Calu3 (cell line): Measurements from ENCODE around the gene ATXN10. TPM values are rescaled to one million over a fixed set of nuclear protein-coding genes. Genes with fewer than 3 reads are reported as not detected.

ENCODE experiments used
- BruUV-seq: library from RNA; stranded (reverse); fragments of 400-500 nt; replicated peaks from 2 replicates; lab custom pipeline; 2021; lab: Mats Ljungman, UMichigan
- CTCF ChIA-PET: fragments of 300-600 bp; sonication (Branson Sonifier 250); formaldehyde crosslinking; loops from one replicate; lab custom pipeline; 2022; ENCODE audit warnings: antibody characterized with exemption; lab: Charles Lee
- DNase-seq: peaks from one replicate; pipeline ENCODE4 v3.0.0; 2022
- H3K27ac Mint-ChIP-seq: one replicate; pipeline ENCODE4 v1.8.0; 2022; ENCODE audit warnings: mixed read lengths; ENCODE audit not compliant: unreplicated experiment
- H3K27me3 Mint-ChIP-seq: one replicate; pipeline ENCODE4 v1.8.0; 2022; ENCODE audit warnings: mixed read lengths; ENCODE audit not compliant: unreplicated experiment
- H3K36me3 Mint-ChIP-seq: one replicate; pipeline ENCODE4 v1.8.0; 2022; ENCODE audit warnings: mild to moderate bottlenecking, moderate library complexity, mixed read lengths; ENCODE audit not compliant: insufficient read depth, unreplicated experiment
- H3K4me1 Mint-ChIP-seq: one replicate; pipeline ENCODE4 v1.8.0; 2022; ENCODE audit warnings: mild to moderate bottlenecking, low read depth, mixed read lengths; ENCODE audit not compliant: unreplicated experiment
- H3K4me3 Mint-ChIP-seq: one replicate; pipeline ENCODE4 v1.8.0; 2022; ENCODE audit warnings: mild to moderate bottlenecking, low read depth, moderate library complexity, mixed read lengths; ENCODE audit not compliant: unreplicated experiment
- H3K9me3 Mint-ChIP-seq: one replicate; pipeline ENCODE4 v1.8.0; 2022; ENCODE audit warnings: low read depth, mixed read lengths; ENCODE audit not compliant: unreplicated experiment
- intact Hi-C: fragments of 100-400 bp; cut with micrococcal nuclease; formaldehyde crosslinking; loops from one replicate; pipeline ENCODE4 v1.10.0; 2022; ENCODE audit not compliant: unreplicated experiment
- total RNA-seq: library from RNA; stranded (reverse); gene quantifications from 2 replicates; pipeline ENCODE4 v1.2.3, GENCODE V29; 2022
- TF ChIP-seq, protein P1 (sequence below): fragments of 200-600 bp; IDR thresholded peaks from one replicate; pipeline ENCODE4 v1.8.0; 2022; ENCODE audit warnings: antibody characterized with exemption; ENCODE audit not compliant: unreplicated experiment

Gene ATXN10
- total RNA-seq, 1 experiment from 2014 or later, result 263 TPM

DNA sequence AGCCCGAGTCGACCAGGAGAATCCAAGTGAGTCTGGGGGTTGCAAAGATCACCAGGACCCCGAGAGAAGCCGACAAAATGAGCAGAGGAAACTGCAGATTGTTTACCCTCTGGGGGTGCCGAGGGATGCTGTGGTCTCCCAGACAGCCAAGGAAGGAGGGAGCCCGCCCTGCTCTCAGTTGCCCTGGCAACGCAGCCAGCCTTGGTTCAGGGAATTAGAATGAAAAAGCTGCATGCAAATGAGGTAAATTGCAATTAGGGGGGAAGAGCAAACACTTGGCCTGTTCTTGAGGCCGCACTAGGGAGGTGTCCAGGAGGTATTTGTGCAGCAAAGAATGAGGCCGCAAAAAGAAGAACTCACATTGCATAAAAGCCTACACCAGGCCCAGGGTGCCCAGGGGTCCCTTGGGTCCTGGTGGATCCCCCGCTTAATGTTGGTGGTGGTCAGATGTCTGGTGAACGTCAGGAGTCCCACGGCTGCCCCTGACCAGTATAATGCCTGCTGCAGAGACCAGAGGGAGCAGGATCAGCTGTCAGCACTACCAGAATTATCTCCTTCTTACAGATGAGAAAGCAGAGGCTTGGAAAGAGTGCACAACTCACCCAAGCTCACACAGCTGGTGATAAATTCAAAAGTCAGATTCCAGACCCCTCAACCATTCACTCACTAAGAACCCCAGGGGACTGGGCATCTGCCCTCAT lies 40.3 kb upstream of the ATXN10 start:
- CTCF ChIA-PET, result no interaction called here
- TF ChIP-seq, protein P1, sequence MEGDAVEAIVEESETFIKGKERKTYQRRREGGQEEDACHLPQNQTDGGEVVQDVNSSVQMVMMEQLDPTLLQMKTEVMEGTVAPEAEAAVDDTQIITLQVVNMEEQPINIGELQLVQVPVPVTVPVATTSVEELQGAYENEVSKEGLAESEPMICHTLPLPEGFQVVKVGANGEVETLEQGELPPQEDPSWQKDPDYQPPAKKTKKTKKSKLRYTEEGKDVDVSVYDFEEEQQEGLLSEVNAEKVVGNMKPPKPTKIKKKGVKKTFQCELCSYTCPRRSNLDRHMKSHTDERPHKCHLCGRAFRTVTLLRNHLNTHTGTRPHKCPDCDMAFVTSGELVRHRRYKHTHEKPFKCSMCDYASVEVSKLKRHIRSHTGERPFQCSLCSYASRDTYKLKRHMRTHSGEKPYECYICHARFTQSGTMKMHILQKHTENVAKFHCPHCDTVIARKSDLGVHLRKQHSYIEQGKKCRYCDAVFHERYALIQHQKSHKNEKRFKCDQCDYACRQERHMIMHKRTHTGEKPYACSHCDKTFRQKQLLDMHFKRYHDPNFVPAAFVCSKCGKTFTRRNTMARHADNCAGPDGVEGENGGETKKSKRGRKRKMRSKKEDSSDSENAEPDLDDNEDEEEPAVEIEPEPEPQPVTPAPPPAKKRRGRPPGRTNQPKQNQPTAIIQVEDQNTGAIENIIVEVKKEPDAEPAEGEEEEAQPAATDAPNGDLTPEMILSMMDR, result no peak
- no TSS peak for BruUV-seq

DNA sequence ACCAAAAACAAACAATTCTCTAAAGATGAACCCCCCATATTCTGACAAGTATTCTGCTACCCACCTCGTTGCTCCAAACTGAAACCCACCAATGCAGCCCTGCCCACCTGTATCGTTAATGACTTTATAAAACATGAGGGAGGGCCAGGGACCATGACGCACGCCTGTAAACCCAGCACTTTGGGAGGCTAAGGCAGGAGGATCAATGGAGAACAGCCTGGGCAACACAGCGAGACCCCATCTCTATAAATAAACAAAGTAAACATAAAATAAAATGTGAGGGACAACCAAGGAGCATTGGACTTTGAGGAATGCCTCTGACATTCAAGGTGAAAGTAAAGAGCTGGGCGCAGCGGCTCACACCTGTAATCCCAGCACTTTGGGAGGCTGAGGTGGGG lies 39.8 kb upstream of the ATXN10 start:
- TF ChIP-seq, protein P1, result no peak
- Mint-ChIP-seq H3K4me1 (peaks cover 46% of the 10 kb centered on the region), H3K27ac (peak overlapping the region; percentile 53), H3K27me3 (no peaks in the 10 kb centered on the region), H3K4me3 (no peak overlapping the region), H3K9me3 (no peaks in the 10 kb centered on the region), H3K36me3 (no peaks in the 10 kb centered on the region)
- intact Hi-C loops, result no loop called here
- no peak for DNase-seq
- no TSS peak for BruUV-seq
- CTCF ChIA-PET, result no interaction called here

More for the DNA sequence above, 40.3 kb upstream of the ATXN10 start:
- H3K27ac Mint-ChIP-seq, result peak overlapping the region; percentile 53
- no peak for DNase-seq
- H3K4me3 Mint-ChIP-seq, result no peak overlapping the region
- H3K36me3 Mint-ChIP-seq, result peaks cover 4% of the 10 kb centered on the region
- H3K4me1 Mint-ChIP-seq, result peaks cover 45% of the 10 kb centered on the region
- H3K27me3 Mint-ChIP-seq, result no peaks in the 10 kb centered on the region
- H3K9me3 Mint-ChIP-seq, result no peaks in the 10 kb centered on the region
- intact Hi-C loops, result no loop called here

DNA sequence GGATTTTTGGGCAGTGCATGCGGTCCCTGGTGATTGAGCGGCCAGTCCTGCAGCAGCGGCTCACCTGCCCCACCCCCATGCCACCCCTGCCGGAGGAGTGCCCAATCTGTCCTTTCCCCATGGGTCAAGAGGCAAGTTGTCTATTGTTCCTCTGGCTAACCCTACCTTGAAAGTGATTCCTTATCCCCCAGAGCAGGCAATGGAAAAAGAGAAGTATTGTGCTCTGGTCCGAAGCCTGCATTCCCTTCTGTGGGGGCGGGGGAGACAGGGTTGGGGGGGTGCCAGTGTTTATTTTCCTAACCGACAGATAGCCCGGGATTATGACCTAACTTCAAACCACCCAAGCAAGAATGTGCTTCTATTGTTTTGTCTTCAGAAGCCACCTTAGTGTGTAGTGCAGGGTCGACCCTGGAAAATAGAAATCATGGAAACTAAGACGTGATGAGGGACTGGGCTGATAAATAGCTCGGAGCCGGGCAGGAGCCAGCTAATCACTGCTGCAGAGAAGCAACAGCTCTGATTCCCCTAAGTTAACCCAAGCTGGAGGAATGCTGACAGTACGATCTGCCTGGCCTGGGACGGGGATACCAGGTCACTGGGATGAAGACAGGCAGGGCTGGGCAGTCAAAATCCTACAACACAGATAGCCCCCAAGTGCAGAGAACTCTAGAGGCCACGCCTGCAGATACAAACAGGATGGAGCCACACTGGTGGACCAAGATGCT lies 38.7 kb upstream of the ATXN10 start:
- BruUV-seq, result TSS peak; percentile 51
- Mint-ChIP-seq H3K27me3 (no peaks in the 10 kb centered on the region), H3K27ac (peak overlapping the region; percentile 53), H3K36me3 (no peaks in the 10 kb centered on the region), H3K4me1 (peaks cover 56% of the 10 kb centered on the region), H3K4me3 (peak overlapping the region; percentile 41), H3K9me3 (no peaks in the 10 kb centered on the region)
- peak; percentile 84 for DNase-seq
- CTCF ChIA-PET, result no interaction called here
- intact Hi-C loops, result no loop called here
- TF ChIP-seq, protein P1, result no peak

DNA sequence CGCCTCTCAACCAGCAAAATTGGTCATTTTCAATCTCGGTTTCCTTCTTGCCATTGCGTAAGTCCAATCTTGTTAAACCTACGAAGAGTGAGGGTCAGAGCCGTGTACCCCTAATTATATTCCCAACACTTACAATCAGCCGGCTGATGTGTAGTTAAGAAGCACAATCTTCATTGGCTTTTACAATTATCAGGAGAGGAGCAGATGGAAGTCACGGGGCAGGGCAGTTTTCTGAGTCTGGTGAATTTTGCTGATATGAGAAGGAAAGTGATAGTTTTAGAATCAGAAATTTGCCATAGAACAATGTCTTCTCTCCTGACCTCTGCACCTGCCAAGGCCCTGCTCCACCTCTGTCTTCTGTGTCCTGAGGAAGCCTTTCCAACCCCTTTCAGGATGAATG lies 35.0 kb upstream of the ATXN10 start:
- no peak overlapping the region for H3K4me3 Mint-ChIP-seq
- no peaks in the 10 kb centered on the region for H3K27me3 Mint-ChIP-seq
- peaks cover 58% of the 10 kb centered on the region for H3K4me1 Mint-ChIP-seq
- TF ChIP-seq, protein P1, result no peak
- no TSS peak for BruUV-seq
- peaks cover 18% of the 10 kb centered on the region for H3K36me3 Mint-ChIP-seq
- no peaks in the 10 kb centered on the region for H3K9me3 Mint-ChIP-seq
- H3K27ac Mint-ChIP-seq, result peak overlapping the region; percentile 77
- intact Hi-C loops, result no loop called here
- CTCF ChIA-PET, result no interaction called here
- DNase-seq, result no peak
